ENCODE results near the gene MRPL42. TPM values are rescaled to one million over a fixed set of nuclear protein-coding genes. Genes with fewer than 3 reads are reported as not detected.
"Not testable (repeated sequence)": the region's sequence is repeated elsewhere in the genome, so short reads cannot be mapped to it uniquely, and the experiment has no call there.

The MRPL42 gene
- total RNA-seq, 1 experiment from 2014 or later, result 119 TPM

GRCh38 chr12:93484315-93484981 is 17.1 kb downstream of the MRPL42 start:
- Histone ChIP-seq H2AFZ (ENCODE audit: low read length) (no peak overlapping the region), H3K27ac (ENCODE audit: low read length) (no peak overlapping the region), H3K9ac (ENCODE audit: low read length) (no peak overlapping the region), H3K9me2 (replicated peaks; ENCODE audit: low read length) (no peaks in the 10 kb centered on the region), H3K4me3 (ENCODE audit: low read length) (no peak overlapping the region), H3K79me2 (ENCODE audit: low read length) (no peaks in the 10 kb centered on the region), H3F3A (ENCODE audit: low read length, unreplicated experiment) (no peaks in the 10 kb centered on the region), H3K27me3 (ENCODE audit: low read length) (no peaks in the 10 kb centered on the region), H3K4me2 (ENCODE audit: low read length) (no peak overlapping the region), H4K20me1 (ENCODE audit: low read length) (0 out of 2 replicates have a peak, but pooled peaks cover 3% of the 10 kb centered on the region), H3K36me3 (ENCODE audit: low read depth, low read length) (peaks cover 50% of the 10 kb centered on the region), H3K9me3 (ENCODE audit: low read length) (no peaks in the 10 kb centered on the region), H3K4me1 (ENCODE audit: insufficient read depth, low read length) (no peaks in the 10 kb centered on the region)
- ChIA-PET CTCF (no interaction called here), POLR2A (ENCODE audit: unreplicated experiment) (interaction anchor here (0.6 kb wide), 1 partner anchor 440 kb away, joined by 3 read pairs; no protein-coding TSS in a partner anchor)
- BruUV-seq (replicated peaks), result no TSS peak
- TF ChIP-seq EZH2 (IDR thresholded peaks at IDR 0.05; ENCODE audit: low read length, unreplicated experiment) (no peak), EZH2phosphoT487 (IDR thresholded peaks at IDR 0.05; ENCODE audit: borderline replicate concordance, low read length) (no peak), CTCF (conservative IDR thresholded peaks at IDR 0.05; ENCODE audit: low read depth, low read length) (no peak)
- no peak for DNase-seq
- no peak for ATAC-seq
- intact Hi-C loops (cut with micrococcal nuclease), result no loop called here

- BruUV-seq (replicated peaks); H3K4me3 ChIP-seq (ENCODE audit: low read length); H2AFZ ChIP-seq (ENCODE audit: low read length); H3K9me3 ChIP-seq (ENCODE audit: low read length); H3K79me2 ChIP-seq (ENCODE audit: low read length); H4K20me1 ChIP-seq (ENCODE audit: low read length); H3K9me2 ChIP-seq (replicated peaks; ENCODE audit: low read length); H3K4me1 ChIP-seq (ENCODE audit: insufficient read depth, low read length); H3K9ac ChIP-seq (ENCODE audit: low read length); H3F3A ChIP-seq (ENCODE audit: low read length, unreplicated experiment); H3K4me2 ChIP-seq (ENCODE audit: low read length); H3K27ac ChIP-seq (ENCODE audit: low read length); POLR2A ChIA-PET (ENCODE audit: unreplicated experiment); CTCF ChIA-PET; DNase-seq; intact Hi-C loops (cut with micrococcal nuclease); H3K27me3 ChIP-seq (ENCODE audit: low read length): not testable (repeated sequence)
- peak; percentile 65 for ATAC-seq
- H3K36me3 ChIP-seq (ENCODE audit: low read depth, low read length), result peaks cover 31% of the 10 kb centered on the region
Measured at GRCh38 chr12:93492808-93493207, 25.5 kb downstream of the MRPL42 start.

GRCh38 chr12:93494096-93494495 is 26.8 kb downstream of the MRPL42 start:
- H2AFZ ChIP-seq (ENCODE audit: low read length), result no peak overlapping the region
- H4K20me1 ChIP-seq (ENCODE audit: low read length), result no peaks in the 10 kb centered on the region
- H3K4me1 ChIP-seq (ENCODE audit: insufficient read depth, low read length), result no peaks in the 10 kb centered on the region
- no peaks in the 10 kb centered on the region for H3K9me2 ChIP-seq (replicated peaks; ENCODE audit: low read length)
- H3K9me3 ChIP-seq (ENCODE audit: low read length), result no peaks in the 10 kb centered on the region
- no peaks in the 10 kb centered on the region for H3K79me2 ChIP-seq (ENCODE audit: low read length)
- CTCF ChIA-PET, result no interaction called here
- POLR2A ChIA-PET (ENCODE audit: unreplicated experiment), result no interaction called here
- peaks cover 23% of the 10 kb centered on the region for H3K36me3 ChIP-seq (ENCODE audit: low read depth, low read length)
- H3K4me2 ChIP-seq (ENCODE audit: low read length), result no peak overlapping the region
- no TSS peak for BruUV-seq (replicated peaks)
- intact Hi-C loops (cut with micrococcal nuclease), result no loop called here
- H3K27ac ChIP-seq (ENCODE audit: low read length), result no peak overlapping the region
- ATAC-seq (no peak), DNase-seq (no peak)
- H3F3A ChIP-seq (ENCODE audit: low read length, unreplicated experiment), result no peaks in the 10 kb centered on the region
- no peak for TF ChIP-seq CTCF (conservative IDR thresholded peaks at IDR 0.05; ENCODE audit: low read depth, low read length)
- TF ChIP-seq EZH2 (IDR thresholded peaks at IDR 0.05; ENCODE audit: low read length, unreplicated experiment), result no peak
- TF ChIP-seq EZH2phosphoT487 (IDR thresholded peaks at IDR 0.05; ENCODE audit: borderline replicate concordance, low read length), result no peak
- no peaks in the 10 kb centered on the region for H3K27me3 ChIP-seq (ENCODE audit: low read length)
- no peak overlapping the region for H3K4me3 ChIP-seq (ENCODE audit: low read length)
- no peak overlapping the region for H3K9ac ChIP-seq (ENCODE audit: low read length)

Measured in PC-3 (cell line).